Measurements from ENCODE around the gene CLMN. TPM values are rescaled to one million over a fixed set of nuclear protein-coding genes. Genes with fewer than 3 reads are reported as not detected.

The CLMN gene
- total RNA-seq, 5 donors from 2014 or later (not counting 1 experiment from before 2014, with no cell fraction given), result 0.68 to 2.2 (median 0.99) TPM

DNA sequence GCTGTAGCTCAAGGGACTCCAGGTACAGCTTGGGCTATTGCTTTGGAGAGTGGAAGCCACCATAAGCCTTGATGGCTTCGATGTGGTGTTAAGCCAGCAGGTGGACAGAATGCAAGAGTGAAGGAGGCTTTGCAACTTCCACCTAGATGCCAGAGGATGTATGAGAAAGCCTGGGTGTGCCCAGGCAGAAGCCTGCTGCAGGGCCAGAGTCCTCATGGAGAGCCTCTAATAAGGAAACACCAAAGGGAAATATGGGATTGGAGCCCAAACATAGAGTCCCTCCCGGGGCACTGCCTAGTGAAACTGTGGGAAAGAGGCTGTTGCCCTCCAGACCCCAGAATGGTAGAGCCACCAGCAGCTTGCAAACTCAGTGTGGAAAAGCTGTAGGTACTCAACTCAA, 152.5 kb downstream of the CLMN start:
- no peaks in the 10 kb centered on the region for H3K4me1 ChIP-seq (ENCODE audit: control insufficient read depth in 1 of 2, extremely low read depth in 1 of 2, insufficient read depth in 2 of 2, low read length in 2 of 2)
- no peak for ATAC-seq (replicated peaks in 1 of 4)
- no peak overlapping the region for H3K4me3 ChIP-seq (ENCODE audit: control insufficient read depth in 1 of 2, extremely low read depth in 1 of 2, low read length in 1 of 2)
- H3K9me3 Mint-ChIP-seq, result peaks cover 6 to 20% (median 14%) of the 10 kb centered on the region in 3 donors
- no peak overlapping the region for H3K4me3 Mint-ChIP-seq
- H3K27me3 Mint-ChIP-seq, result no peaks in the 10 kb centered on the region
- H3K27me3 ChIP-seq (replicated peaks in 1 of 2; ENCODE audit: control insufficient read depth in 2 of 2, extremely low read depth in 1 of 2, insufficient read depth in 2 of 2, low read length in 1 of 2), result peaks cover 0 to 3% of the 10 kb centered on the region in 2 experiments
- no peak overlapping the region for H3K27ac Mint-ChIP-seq
- no peaks in the 10 kb centered on the region for H3K36me3 ChIP-seq (ENCODE audit: control insufficient read depth in 2 of 2, extremely low read depth in 1 of 2, insufficient read depth in 1 of 2, low read length in 1 of 2)
- 100% methylated on average over 1 of the region's 2 CpGs for WGBS (ENCODE audit: insufficient coverage)
- no peaks in the 10 kb centered on the region for H3K4me1 Mint-ChIP-seq
- ChIA-PET CTCF (no interaction called here), POLR2A (no interaction called here)
- H3K9me3 ChIP-seq, result no peaks in the 10 kb centered on the region
- no peak for DNase-seq
- H3K27ac ChIP-seq (ENCODE audit: low read length), result no peak overlapping the region
- peaks cover 7% of the 10 kb centered on the region for H3K36me3 Mint-ChIP-seq

DNA sequence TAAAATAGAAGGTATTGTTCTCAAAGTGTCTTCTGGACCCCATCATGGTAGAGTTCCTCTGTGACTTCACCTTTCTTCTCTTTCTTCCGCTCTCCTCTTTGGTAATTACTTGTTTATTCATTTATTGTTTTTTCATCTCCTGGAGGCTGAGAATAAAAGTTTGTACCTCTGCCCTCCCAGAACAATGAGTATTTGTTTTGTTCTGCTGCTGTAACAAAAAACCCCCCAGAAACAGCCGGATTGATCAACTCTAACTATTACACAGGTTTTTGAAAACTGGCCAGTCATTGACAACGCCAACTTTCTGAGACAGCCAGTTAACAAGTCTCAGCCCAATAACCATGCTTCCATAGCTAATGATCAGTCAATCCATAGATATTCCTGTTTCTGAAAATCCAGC, 154.2 kb downstream of the CLMN start:
- H3K9me3 ChIP-seq, result no peaks in the 10 kb centered on the region
- H3K4me1 Mint-ChIP-seq, result no peaks in the 10 kb centered on the region
- DNase-seq, result no peak
- H3K4me3 Mint-ChIP-seq, result no peak overlapping the region
- H3K27ac ChIP-seq (ENCODE audit: low read length), result no peak overlapping the region
- WGBS (ENCODE audit: insufficient coverage), result no CpG with 5 or more reads among the region's 3 CpGs
- CTCF ChIA-PET, result no interaction called here
- H3K9me3 Mint-ChIP-seq, result peaks cover 6 to 20% (median 14%) of the 10 kb centered on the region in 3 donors
- H3K27me3 ChIP-seq (replicated peaks in 1 of 2; ENCODE audit: control insufficient read depth in 2 of 2, extremely low read depth in 1 of 2, insufficient read depth in 2 of 2, low read length in 1 of 2), result no peaks in the 10 kb centered on the region
- no peak overlapping the region for H3K4me3 ChIP-seq (ENCODE audit: control insufficient read depth in 1 of 2, extremely low read depth in 1 of 2, low read length in 1 of 2)
- ATAC-seq (replicated peaks in 1 of 4), result no peak
- H3K27ac Mint-ChIP-seq, result no peak overlapping the region
- peaks cover 7% of the 10 kb centered on the region for H3K36me3 Mint-ChIP-seq
- no peaks in the 10 kb centered on the region for H3K27me3 Mint-ChIP-seq
- no peaks in the 10 kb centered on the region for H3K36me3 ChIP-seq (ENCODE audit: control insufficient read depth in 2 of 2, extremely low read depth in 1 of 2, insufficient read depth in 1 of 2, low read length in 1 of 2)
- POLR2A ChIA-PET, result no interaction called here
- H3K4me1 ChIP-seq (ENCODE audit: control insufficient read depth in 1 of 2, extremely low read depth in 1 of 2, insufficient read depth in 2 of 2, low read length in 2 of 2), result no peaks in the 10 kb centered on the region

DNA sequence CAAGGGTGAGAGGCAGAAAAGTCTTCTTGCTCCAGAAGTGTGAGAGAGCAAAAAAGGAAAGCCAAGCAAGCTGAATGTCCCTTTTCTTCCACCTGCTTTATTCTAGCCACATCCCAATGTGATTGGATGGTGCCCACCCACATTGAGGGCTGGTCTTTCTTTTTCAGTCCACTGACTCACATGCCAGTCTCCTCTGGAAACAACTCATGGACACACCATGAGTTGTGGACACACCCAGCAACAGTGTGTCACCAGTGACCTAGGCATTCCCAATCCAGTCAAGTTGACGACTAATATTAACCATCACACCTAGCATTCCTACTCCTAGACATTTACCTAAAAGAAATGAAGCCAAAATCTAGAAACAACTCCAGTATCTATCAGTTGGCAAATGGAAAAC, 155.2 kb downstream of the CLMN start:
- Histone ChIP-seq H3K27ac (ENCODE audit: low read length) (no peak overlapping the region), H3K36me3 (ENCODE audit: control insufficient read depth in 2 of 2, extremely low read depth in 1 of 2, insufficient read depth in 1 of 2, low read length in 1 of 2) (no peaks in the 10 kb centered on the region), H3K4me3 (ENCODE audit: control insufficient read depth in 1 of 2, extremely low read depth in 1 of 2, low read length in 1 of 2) (no peak overlapping the region), H3K9me3 (no peaks in the 10 kb centered on the region), H3K27me3 (replicated peaks in 1 of 2; ENCODE audit: control insufficient read depth in 2 of 2, extremely low read depth in 1 of 2, insufficient read depth in 2 of 2, low read length in 1 of 2) (no peaks in the 10 kb centered on the region), H3K4me1 (ENCODE audit: control insufficient read depth in 1 of 2, extremely low read depth in 1 of 2, insufficient read depth in 2 of 2, low read length in 2 of 2) (no peaks in the 10 kb centered on the region)
- Mint-ChIP-seq H3K4me1 (no peaks in the 10 kb centered on the region), H3K27ac (no peak overlapping the region), H3K36me3 (peaks cover 7% of the 10 kb centered on the region), H3K4me3 (no peak overlapping the region), H3K27me3 (no peaks in the 10 kb centered on the region), H3K9me3 (peaks cover 6 to 20% (median 14%) of the 10 kb centered on the region in 3 donors)
- 88% methylated on average over 1 of the region's 1 CpG for WGBS (ENCODE audit: insufficient coverage)
- ChIA-PET CTCF (no interaction called here), POLR2A (no interaction called here)
- DNase-seq (no peak), ATAC-seq (replicated peaks in 1 of 4) (no peak)

DNA sequence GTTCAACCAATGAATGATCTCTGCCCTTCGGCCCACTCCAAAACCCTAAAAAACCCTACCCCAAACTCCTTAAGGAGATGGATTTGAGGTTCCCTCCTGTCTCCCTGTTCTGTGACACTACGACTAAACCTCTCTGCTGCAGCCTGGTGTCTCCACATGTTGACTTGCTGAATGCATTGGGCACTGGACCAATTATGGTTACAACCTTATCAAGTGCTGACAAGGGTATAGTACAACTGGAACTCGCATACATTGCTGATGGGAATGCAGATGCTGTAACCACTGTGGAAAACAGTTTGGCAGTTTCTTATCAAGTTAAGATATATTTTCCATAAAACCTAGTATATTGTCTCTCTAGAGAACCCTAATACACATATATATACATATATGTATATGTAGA, 156.0 kb downstream of the CLMN start:
- POLR2A ChIA-PET, result no interaction called here
- Histone ChIP-seq H3K4me3 (ENCODE audit: control insufficient read depth in 1 of 2, extremely low read depth in 1 of 2, low read length in 1 of 2) (no peak overlapping the region), H3K9me3 (no peaks in the 10 kb centered on the region), H3K27ac (ENCODE audit: low read length) (no peak overlapping the region), H3K36me3 (ENCODE audit: control insufficient read depth in 2 of 2, extremely low read depth in 1 of 2, insufficient read depth in 1 of 2, low read length in 1 of 2) (no peaks in the 10 kb centered on the region), H3K4me1 (ENCODE audit: control insufficient read depth in 1 of 2, extremely low read depth in 1 of 2, insufficient read depth in 2 of 2, low read length in 2 of 2) (peaks cover 0 to under 1% of the 10 kb centered on the region in 2 experiments), H3K27me3 (replicated peaks in 1 of 2; ENCODE audit: control insufficient read depth in 2 of 2, extremely low read depth in 1 of 2, insufficient read depth in 2 of 2, low read length in 1 of 2) (no peaks in the 10 kb centered on the region)
- Mint-ChIP-seq H3K9me3 (peaks cover 6 to 20% (median 14%) of the 10 kb centered on the region in 3 donors), H3K4me1 (peaks cover 0 to 2% (median 1%) of the 10 kb centered on the region in 3 donors), H3K27me3 (no peaks in the 10 kb centered on the region), H3K36me3 (peaks cover 7% of the 10 kb centered on the region), H3K27ac (no peak overlapping the region), H3K4me3 (no peak overlapping the region)
- ATAC-seq (replicated peaks in 1 of 4) (no peak), DNase-seq (no peak)
- WGBS (ENCODE audit: insufficient coverage), result 100% methylated on average over 2 of the region's 3 CpGs
- CTCF ChIA-PET, result no interaction called here

DNA sequence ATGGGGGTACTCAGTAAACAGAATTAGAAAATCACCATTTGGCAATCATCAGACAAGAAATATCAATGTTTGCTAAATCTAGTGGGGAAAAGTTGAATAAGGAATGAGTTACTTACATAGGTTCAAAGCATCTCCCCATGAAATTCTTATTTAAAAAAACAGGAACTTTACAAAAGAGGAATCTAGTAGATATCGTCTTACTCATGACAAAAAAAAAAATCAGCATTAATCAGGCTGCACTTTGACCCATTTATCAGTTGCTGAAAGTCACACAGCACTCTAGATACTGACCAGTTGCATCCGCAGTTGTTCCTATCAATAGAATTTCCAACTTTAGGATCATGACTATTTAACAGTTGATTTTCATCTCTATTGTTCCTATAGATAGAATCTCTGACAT, 156.6 kb downstream of the CLMN start:
- H3K27ac ChIP-seq (ENCODE audit: low read length), result no peak overlapping the region

DNA sequence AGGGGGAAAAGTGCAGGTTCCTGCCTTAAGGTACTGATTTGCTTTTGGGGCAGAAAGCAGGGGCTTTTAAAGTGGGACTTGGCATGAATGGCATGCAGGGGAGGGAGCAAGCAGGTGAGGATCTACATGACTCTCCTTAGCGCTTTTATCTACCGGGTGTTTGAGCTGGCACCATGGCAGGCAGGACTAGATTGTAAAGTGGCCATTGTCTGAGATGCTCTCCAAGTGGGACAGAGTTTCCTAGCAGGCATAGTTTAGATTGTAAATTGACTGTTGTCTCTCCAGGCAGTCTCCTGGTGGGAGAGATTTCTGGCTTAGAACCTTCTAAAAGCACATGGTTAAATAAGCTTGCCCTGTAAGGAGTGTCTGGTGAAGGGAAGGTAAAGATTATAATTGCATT, 157.1 kb downstream of the CLMN start:
- no peaks in the 10 kb centered on the region for H3K9me3 ChIP-seq
- H3K36me3 Mint-ChIP-seq, result peaks cover 7% of the 10 kb centered on the region
- H3K4me1 ChIP-seq (ENCODE audit: control insufficient read depth in 1 of 2, extremely low read depth in 1 of 2, insufficient read depth in 2 of 2, low read length in 2 of 2), result peaks cover 6 to 11% of the 10 kb centered on the region in 2 experiments
- H3K9me3 Mint-ChIP-seq, result peaks cover 6 to 20% (median 9%) of the 10 kb centered on the region in 3 donors
- H3K36me3 ChIP-seq (ENCODE audit: control insufficient read depth in 2 of 2, extremely low read depth in 1 of 2, insufficient read depth in 1 of 2, low read length in 1 of 2), result no peaks in the 10 kb centered on the region
- ChIA-PET CTCF (no interaction called here), POLR2A (interaction anchor here in 1 of 2 donors (0.6 kb wide), 1 partner anchor 353 kb away, joined by 3 read pairs; no protein-coding TSS in a partner anchor)
- H3K4me3 Mint-ChIP-seq, result no peak overlapping the region
- H3K27ac Mint-ChIP-seq, result no peak overlapping the region
- 95% methylated on average over 2 of the region's 2 CpGs for WGBS (ENCODE audit: insufficient coverage)
- no peak overlapping the region for H3K4me3 ChIP-seq (ENCODE audit: control insufficient read depth in 1 of 2, extremely low read depth in 1 of 2, low read length in 1 of 2)
- DNase-seq (no peak), ATAC-seq (replicated peaks in 1 of 4) (no peak)
- H3K27me3 Mint-ChIP-seq, result no peaks in the 10 kb centered on the region
- peaks cover 7 to 10% (median 9%) of the 10 kb centered on the region in 3 donors for H3K4me1 Mint-ChIP-seq
- no peak overlapping the region for H3K27ac ChIP-seq (ENCODE audit: low read length)
- no peaks in the 10 kb centered on the region for H3K27me3 ChIP-seq (replicated peaks in 1 of 2; ENCODE audit: control insufficient read depth in 2 of 2, extremely low read depth in 1 of 2, insufficient read depth in 2 of 2, low read length in 1 of 2)

More for the DNA sequence above, 156.6 kb downstream of the CLMN start:
- ChIA-PET POLR2A (no interaction called here), CTCF (no interaction called here)
- Mint-ChIP-seq H3K27ac (no peak overlapping the region), H3K27me3 (no peaks in the 10 kb centered on the region), H3K9me3 (peaks cover 6 to 20% (median 13%) of the 10 kb centered on the region in 3 donors), H3K4me1 (peaks cover 2 to 5% (median 5%) of the 10 kb centered on the region in 3 donors), H3K4me3 (no peak overlapping the region), H3K36me3 (peaks cover 7% of the 10 kb centered on the region)
- DNase-seq, result no peak
- 100% methylated on average over 1 of the region's 2 CpGs for WGBS (ENCODE audit: insufficient coverage)
- H3K4me3 ChIP-seq (ENCODE audit: control insufficient read depth in 1 of 2, extremely low read depth in 1 of 2, low read length in 1 of 2), result no peak overlapping the region
- H3K27me3 ChIP-seq (replicated peaks in 1 of 2; ENCODE audit: control insufficient read depth in 2 of 2, extremely low read depth in 1 of 2, insufficient read depth in 2 of 2, low read length in 1 of 2), result no peaks in the 10 kb centered on the region
- ATAC-seq (replicated peaks in 1 of 4), result no peak
- H3K4me1 ChIP-seq (ENCODE audit: control insufficient read depth in 1 of 2, extremely low read depth in 1 of 2, insufficient read depth in 2 of 2, low read length in 2 of 2), result peaks cover 3 to 6% of the 10 kb centered on the region in 2 experiments
- no peaks in the 10 kb centered on the region for H3K9me3 ChIP-seq
- no peaks in the 10 kb centered on the region for H3K36me3 ChIP-seq (ENCODE audit: control insufficient read depth in 2 of 2, extremely low read depth in 1 of 2, insufficient read depth in 1 of 2, low read length in 1 of 2)

Data from T-cell (primary cell).